ENCODE measurements around the gene EEF1AKMT3. TPM values are rescaled to one million over a fixed set of nuclear protein-coding genes. Genes with fewer than 3 reads are reported as not detected.

EEF1AKMT3 gene
- total and polyA plus RNA-seq, 3 donors from 2014 or later: 5.5 to 8.7 (median 8.4) TPM

DNA sequence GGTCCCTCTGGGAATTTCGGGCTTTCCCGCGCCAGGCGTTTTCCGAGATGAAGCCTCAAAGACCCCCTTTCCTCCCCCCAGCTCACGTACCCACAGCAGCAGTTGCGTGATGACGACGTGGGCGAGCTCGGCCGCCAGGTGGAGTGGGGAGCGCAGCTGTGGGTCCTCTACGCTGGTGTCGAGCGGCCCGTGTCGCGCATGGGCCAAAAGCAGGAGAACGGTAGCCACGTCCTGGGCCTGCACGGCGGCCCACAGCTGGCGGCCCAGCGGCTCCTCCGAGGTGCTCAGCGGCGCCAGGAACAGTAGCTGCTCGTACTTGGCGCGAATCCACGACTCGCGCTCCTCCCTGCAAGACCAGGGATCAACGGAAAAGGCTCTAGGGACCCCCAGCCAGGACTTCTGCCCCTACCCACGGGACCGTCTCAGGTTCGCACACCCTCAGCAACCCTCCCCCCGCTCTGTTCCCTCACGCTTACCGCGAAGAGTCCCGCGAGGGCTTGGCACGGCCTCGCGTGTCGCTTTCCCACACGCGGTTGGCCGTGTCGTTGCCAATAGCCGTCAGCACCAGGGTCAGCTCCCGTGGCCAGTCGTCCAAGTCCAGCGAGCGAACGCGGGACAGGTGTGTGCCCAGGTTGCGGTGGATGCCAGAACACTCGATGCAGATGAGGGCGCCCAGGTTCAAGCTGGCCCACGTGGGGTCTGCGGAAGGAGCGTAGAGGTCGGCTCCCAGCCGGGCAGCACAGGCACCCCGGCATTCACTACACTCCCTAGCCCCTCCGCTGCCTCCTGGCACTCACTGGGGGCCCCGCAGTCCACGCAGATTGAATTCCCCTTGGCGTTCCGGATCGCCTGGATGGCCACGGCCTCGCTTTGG, 45.3 kb upstream of the EEF1AKMT3 start:
- H3K4me1 ChIP-seq: peaks cover 9% of the 10 kb centered on the region
- no peak overlapping the region for H3K27ac ChIP-seq
- no peaks in the 10 kb centered on the region for H3K36me3 ChIP-seq (ENCODE audit: low read depth, missing control alignments)
- peak; percentile 50 for DNase-seq
- TF ChIP-seq POLR2A (IDR thresholded peaks at IDR 0.05): no peak
- TF ChIP-seq, protein P1, sequence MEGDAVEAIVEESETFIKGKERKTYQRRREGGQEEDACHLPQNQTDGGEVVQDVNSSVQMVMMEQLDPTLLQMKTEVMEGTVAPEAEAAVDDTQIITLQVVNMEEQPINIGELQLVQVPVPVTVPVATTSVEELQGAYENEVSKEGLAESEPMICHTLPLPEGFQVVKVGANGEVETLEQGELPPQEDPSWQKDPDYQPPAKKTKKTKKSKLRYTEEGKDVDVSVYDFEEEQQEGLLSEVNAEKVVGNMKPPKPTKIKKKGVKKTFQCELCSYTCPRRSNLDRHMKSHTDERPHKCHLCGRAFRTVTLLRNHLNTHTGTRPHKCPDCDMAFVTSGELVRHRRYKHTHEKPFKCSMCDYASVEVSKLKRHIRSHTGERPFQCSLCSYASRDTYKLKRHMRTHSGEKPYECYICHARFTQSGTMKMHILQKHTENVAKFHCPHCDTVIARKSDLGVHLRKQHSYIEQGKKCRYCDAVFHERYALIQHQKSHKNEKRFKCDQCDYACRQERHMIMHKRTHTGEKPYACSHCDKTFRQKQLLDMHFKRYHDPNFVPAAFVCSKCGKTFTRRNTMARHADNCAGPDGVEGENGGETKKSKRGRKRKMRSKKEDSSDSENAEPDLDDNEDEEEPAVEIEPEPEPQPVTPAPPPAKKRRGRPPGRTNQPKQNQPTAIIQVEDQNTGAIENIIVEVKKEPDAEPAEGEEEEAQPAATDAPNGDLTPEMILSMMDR (IDR thresholded peaks at IDR 0.05): no peak
- peak overlapping the region; percentile 49 to 61 for H3K4me3 ChIP-seq
- intact Hi-C loops (cut with DNase I; ENCODE audit: low total_unique reads): no loop called here
- H3K9me3 ChIP-seq: no peaks in the 10 kb centered on the region
- H3K27me3 ChIP-seq: no peaks in the 10 kb centered on the region
- WGBS, 2 donors: 23 to 27% methylated on average over 36 to 65 of the region's 76 CpGs

DNA sequence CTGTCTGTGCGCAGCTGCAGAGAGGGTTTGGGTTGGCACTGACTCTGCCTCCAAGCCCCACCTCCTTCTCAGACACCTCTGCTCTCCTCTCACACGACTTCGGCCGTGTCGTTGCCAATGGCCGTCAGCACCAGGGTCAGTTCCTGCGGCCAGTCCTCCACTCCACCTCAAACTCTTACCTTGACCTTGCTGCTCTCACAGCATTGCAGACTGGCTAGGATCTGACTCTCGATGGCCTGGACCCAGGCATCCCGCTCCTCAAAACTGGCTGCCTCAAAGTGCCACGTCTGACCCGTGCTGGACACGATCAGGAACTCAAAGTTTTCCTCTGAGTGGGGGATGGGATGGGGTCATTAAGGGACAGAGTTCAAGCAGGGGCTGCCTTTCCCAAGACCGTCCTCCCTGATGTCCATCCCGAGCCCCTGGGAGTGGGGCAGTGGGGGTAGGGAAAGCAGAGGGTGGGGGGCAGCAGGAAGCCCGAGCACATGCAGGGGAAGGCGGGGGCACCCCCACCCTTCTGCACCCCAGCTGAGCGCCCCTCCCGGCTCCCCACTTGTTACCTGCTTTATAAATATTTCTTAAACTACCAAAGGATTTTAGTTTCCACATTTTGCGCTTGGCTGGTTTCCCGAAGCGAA, 44.5 kb upstream of the EEF1AKMT3 start:
- DNase-seq: peak; percentile 37
- no peak overlapping the region for H3K27ac ChIP-seq

DNA sequence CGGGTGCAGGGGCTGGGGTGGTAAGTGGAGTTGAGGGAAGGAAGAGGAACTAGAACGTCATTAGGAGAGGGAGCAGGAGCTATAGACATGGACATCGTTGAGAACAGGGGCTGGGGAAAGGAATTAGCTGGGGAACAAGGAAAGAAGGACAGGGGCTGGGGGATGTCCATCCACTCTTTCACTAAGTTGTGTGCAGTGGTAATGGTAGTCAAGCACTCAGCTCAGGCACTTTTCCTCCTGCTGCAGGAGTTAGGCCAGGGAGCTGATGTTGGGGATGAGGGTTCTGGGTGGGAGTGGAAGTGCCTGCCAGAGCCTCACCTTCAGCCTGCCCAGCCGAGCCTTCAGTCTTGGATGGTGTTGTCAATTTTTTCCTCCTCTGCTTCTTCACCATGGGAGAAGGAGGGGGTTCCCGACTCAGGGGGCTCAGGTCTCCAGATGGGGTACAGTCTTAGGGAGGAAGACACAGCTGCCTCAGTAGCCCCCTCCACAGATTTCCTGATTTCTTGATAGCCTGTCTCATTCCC, 43.0 kb upstream of the EEF1AKMT3 start:
- Histone ChIP-seq H3K9me3 (no peaks in the 10 kb centered on the region), H3K27me3 (no peaks in the 10 kb centered on the region), H3K4me1 (peaks cover 9% of the 10 kb centered on the region), H3K27ac (no peak overlapping the region), H3K36me3 (ENCODE audit: low read depth, missing control alignments) (no peaks in the 10 kb centered on the region), H3K4me3 (no peak overlapping the region)
- intact Hi-C loops (cut with DNase I; ENCODE audit: low total_unique reads): no loop called here
- TF ChIP-seq POLR2A (IDR thresholded peaks at IDR 0.05): no peak
- TF ChIP-seq, protein P1 (IDR thresholded peaks at IDR 0.05): no peak
- WGBS, 2 donors: 64 to 65% methylated on average over 5 of the region's 5 CpGs
- DNase-seq: no peak

More for the DNA sequence above, 44.5 kb upstream of the EEF1AKMT3 start:
- 43 to 44% methylated on average over 13 to 21 of the region's 21 CpGs for WGBS, 2 donors
- TF ChIP-seq, protein P1 (IDR thresholded peaks at IDR 0.05): no peak
- TF ChIP-seq POLR2A (IDR thresholded peaks at IDR 0.05): no peak
- H3K27me3 ChIP-seq: no peaks in the 10 kb centered on the region
- intact Hi-C loops (cut with DNase I; ENCODE audit: low total_unique reads): no loop called here
- no peaks in the 10 kb centered on the region for H3K36me3 ChIP-seq (ENCODE audit: low read depth, missing control alignments)
- no peaks in the 10 kb centered on the region for H3K9me3 ChIP-seq
- H3K4me1 ChIP-seq: peaks cover 9% of the 10 kb centered on the region
- no peak overlapping the region for H3K4me3 ChIP-seq

DNA sequence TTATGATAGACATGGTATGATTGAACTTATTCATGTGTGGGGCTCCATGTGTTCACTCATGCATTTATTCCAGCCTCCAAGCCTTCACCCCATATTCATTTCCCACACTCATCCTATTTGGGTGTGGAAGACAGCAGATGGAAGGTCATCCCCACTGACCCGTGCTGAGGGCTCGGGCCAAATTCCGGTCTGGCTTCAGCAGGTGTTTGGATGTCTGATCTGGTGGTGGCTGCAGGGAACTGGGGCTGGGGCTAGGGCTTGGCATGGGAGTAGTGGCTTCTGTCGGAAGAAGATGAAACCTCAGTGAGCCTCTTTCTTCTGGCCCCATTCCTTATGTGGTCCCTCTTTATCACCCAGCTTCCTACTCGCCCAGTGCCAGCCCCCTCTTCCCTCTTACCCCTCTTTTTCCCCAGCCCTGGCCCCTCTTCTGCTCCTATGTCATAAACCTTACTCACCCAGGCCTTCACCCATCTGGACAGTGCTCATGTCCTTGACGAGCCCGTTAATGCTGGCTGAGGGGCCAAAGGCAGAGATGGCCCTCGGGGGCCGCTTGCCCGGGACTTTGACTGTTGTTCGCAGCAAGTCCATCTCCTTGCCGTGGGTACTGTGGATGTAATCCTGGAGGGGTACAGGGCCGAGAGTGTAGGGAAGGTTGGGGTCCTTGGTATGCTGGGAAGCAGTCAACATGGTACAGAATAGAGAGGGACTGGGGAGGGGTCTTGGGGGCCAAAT, 41.9 kb upstream of the EEF1AKMT3 start:
- Histone ChIP-seq H3K27ac (no peak overlapping the region), H3K9me3 (no peaks in the 10 kb centered on the region), H3K27me3 (no peaks in the 10 kb centered on the region), H3K36me3 (ENCODE audit: low read depth, missing control alignments) (no peaks in the 10 kb centered on the region), H3K4me3 (no peak overlapping the region), H3K4me1 (peaks cover 9% of the 10 kb centered on the region)
- DNase-seq: no peak
- intact Hi-C loops (cut with DNase I; ENCODE audit: low total_unique reads): no loop called here
- WGBS, 2 donors: 87 to 94% methylated on average over 13 of the region's 13 CpGs
- TF ChIP-seq, protein P1 (IDR thresholded peaks at IDR 0.05): no peak
- no peak for TF ChIP-seq POLR2A (IDR thresholded peaks at IDR 0.05)

All from testis (tissue), 3 donors.